ENCODE results near the gene SPATA31A7. TPM values are rescaled to one million over a fixed set of nuclear protein-coding genes. Genes with fewer than 3 reads are reported as not detected.
"Not testable (repeated sequence)": the region's sequence is repeated elsewhere in the genome, so short reads cannot be mapped to it uniquely, and the experiment has no call there.

Gene SPATA31A7
- total RNA-seq: not detected in 2 replicates

- not testable (repeated sequence) for DNase-seq (ENCODE audit: low read depth); H3K4me3 ChIP-seq (ENCODE audit: low read depth, low read length)
These were observed at the start of gene SPATA31A7 for GRCh38 chr9:61189736-61190135. Gene SPATA31A7 (plus strand): TSS chr9:61190036. CDS start chr9:61190065, 29 bp downstream.

DNA sequence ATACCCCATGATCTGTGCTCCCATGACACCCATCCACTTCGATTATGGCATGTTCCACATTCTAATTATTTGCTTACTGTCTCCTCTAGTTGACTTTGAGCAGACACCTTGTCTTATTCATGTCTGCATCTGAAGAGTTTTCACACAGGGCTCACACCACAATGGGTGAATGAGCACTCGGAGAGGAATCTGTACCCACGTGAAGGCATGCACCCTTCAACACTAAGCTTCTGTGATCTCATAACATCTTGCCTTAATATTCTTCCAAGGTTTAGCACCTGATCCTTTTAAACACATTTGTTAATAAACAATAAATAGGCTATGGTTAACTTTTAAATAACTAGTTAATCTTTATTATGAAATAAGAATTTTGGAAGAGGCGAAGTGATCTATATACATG, 36.6 kb downstream of the SPATA31A7 start:
- not testable (repeated sequence) for H3K4me3 ChIP-seq (ENCODE audit: low read depth, low read length); DNase-seq (ENCODE audit: low read depth)

Small RNA genes within 50 kb of the gene (small RNA-seq; reads per million reads assigned to genes)
- not detected for gene BX005040.2
